Fibroblast of skin of right biceps (primary cell): Measurements from ENCODE around the gene CERK.
A peak's percentile ranks its signal among the peaks of the same experiment; 100 is the strongest.
"Not testable (repeated sequence)": the region's sequence is repeated elsewhere in the genome, so short reads cannot be mapped to it uniquely, and the experiment has no call there.

ENCODE experiments used
- DNase-seq: peaks from one replicate; pipeline ENCODE4 v3.0.0-alpha.2; 2013

CERK gene

GRCh38 chr22:46737976-46738646, at the start of gene CERK:
Gene CERK (minus strand): TSS chr22:46738252. CDS start chr22:46738148, 104 bp downstream.
- DNase-seq = peak; percentile 81

- peak; percentile 24 for DNase-seq
Measured at GRCh38 chr22:46783721-46784120, 45.7 kb upstream of the CERK start.

DNA sequence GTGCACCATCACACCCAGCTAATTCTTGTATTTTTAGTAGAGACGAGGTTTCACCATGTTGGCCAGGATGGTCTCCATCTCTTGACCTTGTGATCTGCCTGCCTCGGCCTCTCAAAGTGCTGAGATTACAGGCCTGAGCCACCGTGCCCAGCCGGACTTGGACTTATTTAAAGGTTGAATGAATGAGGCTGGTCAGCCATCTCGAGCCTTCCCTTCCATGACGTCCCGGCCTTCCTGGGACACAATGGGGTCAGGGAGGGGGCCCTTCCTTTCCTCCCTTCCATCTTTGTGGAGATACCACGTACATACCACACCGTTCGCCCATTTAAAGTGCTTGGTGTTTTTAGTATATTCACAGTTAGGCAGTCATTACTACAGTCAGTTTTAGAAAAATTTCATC, 44.1 kb upstream of the CERK start:
- not testable (repeated sequence) for DNase-seq

- DNase-seq = no peak
Measured at GRCh38 chr22:46781291-46781690, 43.2 kb upstream of the CERK start.

DNA sequence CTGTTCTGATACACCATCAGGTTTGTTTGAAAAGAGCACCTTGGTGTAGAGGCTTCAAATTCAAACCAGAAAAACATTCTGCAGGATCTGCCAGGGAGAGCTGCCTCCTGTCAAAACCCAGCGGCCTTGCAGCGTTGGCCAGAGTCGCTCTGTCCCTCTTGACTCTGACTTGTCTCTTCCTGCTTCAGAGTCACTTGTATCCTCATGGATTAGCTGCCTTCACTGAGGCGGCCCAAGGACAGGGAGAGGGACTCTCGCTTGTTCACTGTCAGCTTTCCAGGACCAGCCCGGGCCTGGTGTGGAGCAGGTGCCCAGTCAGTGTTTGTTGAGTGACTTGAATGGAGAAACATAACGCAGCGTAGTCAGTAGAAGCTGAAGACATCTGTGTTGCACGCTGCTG, 42.4 kb upstream of the CERK start:
- no peak for DNase-seq

GRCh38 chr22:46779651-46780050, 41.6 kb upstream of the CERK start:
- DNase-seq = no peak

DNA sequence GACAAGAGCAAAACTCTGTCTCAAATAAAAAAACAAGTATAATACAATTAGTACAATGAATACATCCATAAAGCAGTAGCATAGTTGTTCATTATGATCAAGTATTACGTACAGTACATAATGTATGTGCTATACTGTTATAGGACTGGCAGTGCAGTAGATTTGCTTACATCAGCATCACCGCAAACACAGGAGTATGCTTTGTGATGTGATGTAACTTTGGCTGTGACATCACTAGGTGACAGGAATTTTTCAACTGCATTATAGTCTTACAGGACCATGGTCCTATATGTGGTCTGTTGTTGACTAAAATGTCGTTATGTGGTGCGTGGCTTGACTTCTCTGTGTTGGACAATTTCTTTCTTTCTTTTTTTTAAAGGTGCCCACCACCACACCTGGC, 41.0 kb upstream of the CERK start:
- DNase-seq = no peak

- peak; percentile 7 for DNase-seq
Measured at GRCh38 chr22:46777609-46777970, 39.5 kb upstream of the CERK start.

DNA sequence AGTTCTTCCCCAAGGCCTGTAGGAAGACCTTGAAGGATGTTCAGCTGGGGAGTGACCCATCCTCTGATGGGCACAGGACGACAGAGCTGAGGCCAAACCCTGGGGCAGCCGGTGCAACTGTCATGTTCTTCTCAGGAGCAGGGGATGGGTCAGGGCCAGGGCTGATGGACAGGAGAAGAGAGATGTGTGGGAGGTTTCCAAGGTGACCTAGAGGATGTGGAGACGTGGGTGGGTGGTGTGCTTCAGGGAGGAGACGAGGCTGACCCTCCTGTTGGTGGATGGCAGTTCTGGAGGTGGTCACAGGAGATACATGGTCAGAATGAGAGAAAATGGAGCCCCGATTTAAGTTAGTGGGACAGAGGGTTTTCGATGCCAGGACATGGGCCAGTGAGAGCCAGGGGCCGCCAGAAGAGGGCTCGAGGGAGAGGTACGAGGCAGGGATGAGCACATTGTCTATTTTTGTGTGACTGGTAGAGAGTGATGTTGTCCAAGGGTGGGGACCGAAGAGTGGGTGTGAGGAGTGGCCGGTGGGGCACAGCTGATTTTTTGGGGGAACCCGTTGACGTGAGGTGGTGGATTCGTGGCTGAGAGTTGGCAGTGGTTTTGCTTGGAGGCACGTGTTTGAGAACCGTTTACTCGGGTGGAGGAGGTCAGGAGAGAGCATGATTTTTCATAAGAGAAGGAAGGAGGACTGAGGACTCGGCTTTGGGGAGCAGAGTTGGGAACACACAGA, 39.0 kb upstream of the CERK start:
- no peak for DNase-seq

- DNase-seq = no peak
Measured at GRCh38 chr22:46775850-46776826, 38.1 kb upstream of the CERK start.

DNA sequence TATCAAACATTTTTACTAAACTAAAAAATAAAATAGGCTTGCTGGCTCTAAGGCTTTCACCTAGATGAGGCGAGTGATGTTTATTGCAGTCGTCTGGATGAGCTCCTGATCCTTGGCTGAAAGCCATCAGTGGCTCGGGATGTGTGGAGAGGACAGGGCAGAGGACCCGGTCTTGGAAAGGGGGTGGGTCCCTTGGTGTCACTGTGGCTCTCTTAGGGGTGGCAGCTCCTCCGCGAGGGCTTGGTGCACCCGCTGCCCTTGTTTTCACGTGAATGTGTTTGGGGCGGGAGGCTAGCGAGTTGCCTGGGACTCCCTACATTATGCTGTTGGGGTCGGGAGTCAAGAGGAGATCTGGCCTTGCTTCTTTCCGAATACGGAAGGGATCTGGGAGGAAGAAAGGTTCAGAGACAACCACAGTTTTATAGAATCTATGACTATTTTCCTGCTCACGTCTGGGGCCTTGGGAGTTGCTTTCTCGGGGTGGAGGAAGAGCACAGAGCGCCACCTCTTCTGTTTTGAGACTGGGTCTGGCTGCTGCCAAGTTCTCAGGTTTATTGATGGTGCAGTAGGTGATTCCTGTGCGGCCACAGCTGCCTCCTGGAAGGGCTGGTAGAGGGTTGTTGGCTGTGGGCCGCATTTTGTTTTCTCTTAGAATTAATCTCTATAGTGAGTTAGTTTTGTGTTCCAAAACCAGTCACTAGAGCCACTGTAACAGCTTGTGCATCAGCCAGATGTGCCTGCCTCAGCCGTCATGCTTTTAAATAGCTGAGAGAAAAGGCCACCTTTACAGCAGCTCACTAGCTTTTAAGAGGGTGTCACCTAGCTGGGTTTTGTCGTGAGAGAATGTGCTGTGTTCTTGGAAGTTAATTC, 37.2 kb upstream of the CERK start:
- no peak for DNase-seq

GRCh38 chr22:46774253-46774979, 36.4 kb upstream of the CERK start:
- no peak for DNase-seq

GRCh38 chr22:46773076-46773475, 35.0 kb upstream of the CERK start:
- no peak for DNase-seq

GRCh38 chr22:46770726-46771125, 32.7 kb upstream of the CERK start:
- no peak for DNase-seq

DNA sequence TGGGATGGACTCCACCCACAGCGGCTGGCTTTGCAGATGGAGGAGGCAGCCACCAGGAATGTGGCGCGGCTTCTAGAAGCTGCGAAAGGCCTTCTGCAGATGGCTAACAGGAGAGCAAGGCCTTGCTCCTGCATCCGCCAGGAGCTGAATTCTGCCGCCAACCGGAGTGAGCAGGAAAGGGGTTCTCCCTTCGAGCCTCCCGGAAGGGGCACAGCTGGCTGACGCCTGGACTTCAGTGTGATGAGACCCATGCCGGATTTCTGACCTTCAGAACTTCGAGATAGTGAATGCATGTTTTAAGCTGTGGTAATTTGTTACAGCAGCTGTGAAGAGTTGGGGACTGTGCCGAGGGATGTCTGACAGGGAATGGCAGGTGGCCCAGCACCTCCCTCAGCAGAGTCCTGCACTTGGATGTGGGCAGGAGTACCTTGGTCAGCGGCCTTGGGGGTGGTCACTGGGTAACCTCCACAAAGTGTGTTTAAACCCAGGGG, 32.1 kb upstream of the CERK start:
- DNase-seq = no peak

DNA sequence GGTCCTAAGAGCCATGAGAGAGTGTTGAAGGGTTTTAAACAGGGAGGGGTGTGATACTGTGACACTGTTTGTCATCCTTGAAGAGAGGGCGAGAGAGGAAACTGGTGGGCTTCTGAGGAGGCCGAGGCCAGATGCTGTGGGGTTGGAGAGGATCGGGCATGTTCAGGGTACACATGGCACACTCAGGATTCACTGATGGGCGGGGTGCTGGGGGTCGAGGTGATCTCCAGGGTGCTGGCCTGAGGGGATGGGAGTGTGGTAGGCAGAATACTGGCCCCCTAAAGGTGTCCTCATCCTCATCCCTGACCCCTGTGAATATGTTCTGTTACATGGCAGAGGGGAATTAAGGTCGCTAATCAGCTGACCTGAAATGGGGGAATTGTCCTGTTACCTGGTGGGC, 31.7 kb upstream of the CERK start:
- DNase-seq = no peak

GRCh38 chr22:46769191-46769675, 31.2 kb upstream of the CERK start:
- no peak for DNase-seq

DNA sequence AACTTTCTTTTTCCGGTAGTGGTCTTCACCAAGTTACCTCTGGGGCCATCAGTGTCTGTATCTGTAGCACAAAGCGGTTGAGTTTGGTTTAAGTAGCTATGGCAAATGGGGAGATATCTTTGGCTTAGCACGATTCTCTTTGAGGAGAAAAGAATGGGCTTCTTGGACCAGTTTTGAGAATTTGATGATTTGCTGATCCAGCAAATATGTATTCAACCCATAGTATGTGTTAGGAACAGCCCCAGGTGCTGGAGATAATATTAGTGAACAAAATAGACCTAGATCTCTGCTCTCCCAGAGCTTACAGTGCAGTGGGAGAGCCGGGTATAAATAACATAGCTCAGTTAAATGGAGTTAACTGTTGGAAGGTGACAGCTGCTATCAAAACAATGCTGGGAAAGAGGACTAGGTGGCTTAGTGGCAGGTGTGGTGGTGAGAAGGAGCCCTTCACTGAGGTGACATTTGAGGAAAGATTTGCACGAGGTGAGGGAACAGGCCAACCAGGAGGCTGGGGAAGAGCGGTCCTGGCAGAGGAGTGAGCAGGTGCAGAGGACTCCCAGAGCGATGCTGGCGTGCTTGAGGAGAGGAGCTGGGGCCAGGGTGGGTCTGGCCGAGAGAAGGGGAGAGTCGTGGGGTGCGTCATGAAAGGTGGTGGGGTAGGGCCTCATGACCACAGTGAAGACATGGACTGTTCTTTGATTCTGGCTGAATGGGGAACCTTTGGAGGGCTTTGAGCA, 29.4 kb upstream of the CERK start:
- no peak for DNase-seq

GRCh38 chr22:46766611-46767010, 28.6 kb upstream of the CERK start:
- no peak for DNase-seq

GRCh38 chr22:46764779-46765485, 26.9 kb upstream of the CERK start:
- DNase-seq = no peak
